Measurements from ENCODE around the gene ECE2.
"Not testable (repeated sequence)": the region's sequence is repeated elsewhere in the genome, so short reads cannot be mapped to it uniquely, and the experiment has no call there.

The ECE2 gene

DNA sequence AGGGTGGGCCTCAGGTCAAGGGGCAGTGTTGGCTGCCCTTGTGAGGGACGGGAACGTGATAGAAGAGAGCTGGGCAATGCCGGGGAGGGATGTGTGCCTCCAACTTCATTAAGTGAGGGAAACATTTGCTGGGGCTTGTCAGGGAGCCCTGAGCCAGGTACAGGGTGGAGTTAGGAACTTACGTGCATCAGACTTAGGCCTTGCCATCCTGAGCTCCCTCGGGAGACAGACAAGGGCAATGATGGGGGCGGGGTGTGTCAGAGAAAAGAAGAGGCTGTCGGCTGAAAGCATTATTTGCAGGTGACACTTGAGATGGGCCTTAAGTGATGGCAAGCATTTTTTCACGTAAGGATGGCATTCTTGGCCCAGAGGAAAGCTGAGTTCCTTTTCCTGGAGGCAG is 63.2 kb downstream of the ECE2 start:
- no peak for DNase-seq

DNA sequence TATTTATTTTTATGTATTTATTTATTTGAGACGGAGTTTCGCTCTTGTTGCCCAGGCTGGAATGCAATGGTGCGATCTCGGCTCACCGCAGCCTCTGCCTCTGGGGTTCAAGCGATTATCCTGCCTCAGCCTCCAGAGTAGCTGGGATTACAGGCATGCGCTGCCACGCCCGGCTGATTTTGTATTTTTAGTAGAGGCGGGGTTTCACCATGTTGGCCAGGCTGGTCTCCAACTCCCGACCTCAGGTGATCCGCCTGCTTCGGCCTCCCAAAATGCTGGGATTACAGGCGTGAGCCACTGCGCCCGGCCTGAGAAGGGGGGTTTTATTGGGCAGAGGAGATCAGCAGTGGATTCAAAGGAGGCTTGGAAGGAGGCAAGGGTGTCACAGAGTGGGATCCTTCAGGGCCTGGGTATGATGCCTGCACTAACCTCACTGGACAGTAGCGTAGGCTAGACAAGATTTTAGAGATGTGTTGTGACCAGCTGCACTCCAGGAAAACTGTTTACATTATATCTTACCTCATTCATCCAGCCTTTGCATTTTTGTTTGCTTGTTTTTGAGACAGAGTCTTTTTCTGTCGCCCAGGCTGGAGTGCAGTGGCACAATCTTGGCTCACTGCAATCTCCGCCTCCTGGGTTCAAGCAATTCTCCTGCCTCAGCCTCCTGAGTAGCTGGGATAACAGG is 63.8 kb downstream of the ECE2 start:
- DNase-seq, result not testable (repeated sequence)

DNA sequence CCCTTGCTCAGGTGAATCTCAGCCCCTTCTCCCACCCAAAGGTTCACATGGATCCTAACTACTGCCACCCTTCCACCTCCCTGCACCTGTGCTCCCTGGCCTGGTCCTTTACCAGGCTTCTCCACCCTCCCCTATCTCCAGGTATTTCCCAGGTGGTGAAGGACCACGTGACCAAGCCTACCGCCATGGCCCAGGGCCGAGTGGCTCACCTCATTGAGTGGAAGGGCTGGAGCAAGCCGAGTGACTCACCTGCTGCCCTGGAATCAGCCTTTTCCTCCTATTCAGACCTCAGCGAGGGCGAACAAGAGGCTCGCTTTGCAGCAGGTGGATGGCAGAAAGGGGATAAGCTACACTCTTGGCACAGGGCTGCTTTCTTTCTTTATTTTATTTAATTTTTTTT is 66.1 kb downstream of the ECE2 start:
- DNase-seq, result no peak

Measured in activated CD4-positive, alpha-beta T cell treated with anti-CD3 and anti-CD28 coated beads, Interleukin-2, Interleukin-6, amounts not matched to agents 100 ng/mL and 50 ng/mL, durations not matched to agents 16 hours and 8 hours (primary cell).